B cell (primary cell): ENCODE data around the gene ATOSA.

Experiments
- EZH2 ChIP-seq: IDR thresholded peaks from 2 replicates; pipeline ENCODE4 v1.6.1; 2012; ENCODE audit warnings: borderline replicate concordance, low read depth, mild to moderate bottlenecking, moderate library complexity, low read length; ENCODE audit not compliant: insufficient read depth, poor library complexity, severe bottlenecking
- TF ChIP-seq, protein P1 (sequence below): fragments of 200-600 bp; IDR thresholded peaks from one replicate; pipeline ENCODE4 v1.8.0; 2022; ENCODE audit warnings: antibody characterized with exemption, mild to moderate bottlenecking

DNA sequence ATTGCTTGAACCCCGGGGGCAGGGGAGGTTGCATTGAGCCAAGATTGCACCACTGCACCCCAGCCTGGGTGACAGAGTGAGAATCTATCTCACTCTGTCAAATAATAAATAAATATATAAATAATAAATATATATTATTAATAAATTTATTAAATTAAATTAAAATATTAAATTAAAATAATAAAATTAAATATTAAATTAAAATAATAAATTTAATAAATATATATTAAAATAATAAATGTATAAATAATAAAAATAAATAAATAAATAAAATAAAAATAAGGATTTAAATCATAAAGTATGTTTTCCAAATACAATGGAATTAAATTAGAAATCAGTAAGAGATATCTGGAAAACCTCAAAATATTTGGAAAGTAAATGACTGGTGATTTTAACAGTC, 43.3 kb downstream of the ATOSA start:
- TF ChIP-seq, protein P1, sequence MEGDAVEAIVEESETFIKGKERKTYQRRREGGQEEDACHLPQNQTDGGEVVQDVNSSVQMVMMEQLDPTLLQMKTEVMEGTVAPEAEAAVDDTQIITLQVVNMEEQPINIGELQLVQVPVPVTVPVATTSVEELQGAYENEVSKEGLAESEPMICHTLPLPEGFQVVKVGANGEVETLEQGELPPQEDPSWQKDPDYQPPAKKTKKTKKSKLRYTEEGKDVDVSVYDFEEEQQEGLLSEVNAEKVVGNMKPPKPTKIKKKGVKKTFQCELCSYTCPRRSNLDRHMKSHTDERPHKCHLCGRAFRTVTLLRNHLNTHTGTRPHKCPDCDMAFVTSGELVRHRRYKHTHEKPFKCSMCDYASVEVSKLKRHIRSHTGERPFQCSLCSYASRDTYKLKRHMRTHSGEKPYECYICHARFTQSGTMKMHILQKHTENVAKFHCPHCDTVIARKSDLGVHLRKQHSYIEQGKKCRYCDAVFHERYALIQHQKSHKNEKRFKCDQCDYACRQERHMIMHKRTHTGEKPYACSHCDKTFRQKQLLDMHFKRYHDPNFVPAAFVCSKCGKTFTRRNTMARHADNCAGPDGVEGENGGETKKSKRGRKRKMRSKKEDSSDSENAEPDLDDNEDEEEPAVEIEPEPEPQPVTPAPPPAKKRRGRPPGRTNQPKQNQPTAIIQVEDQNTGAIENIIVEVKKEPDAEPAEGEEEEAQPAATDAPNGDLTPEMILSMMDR, result no peak
- no peak for TF ChIP-seq EZH2
